ENCODE measurements around the gene GOLGA6D.

DNA sequence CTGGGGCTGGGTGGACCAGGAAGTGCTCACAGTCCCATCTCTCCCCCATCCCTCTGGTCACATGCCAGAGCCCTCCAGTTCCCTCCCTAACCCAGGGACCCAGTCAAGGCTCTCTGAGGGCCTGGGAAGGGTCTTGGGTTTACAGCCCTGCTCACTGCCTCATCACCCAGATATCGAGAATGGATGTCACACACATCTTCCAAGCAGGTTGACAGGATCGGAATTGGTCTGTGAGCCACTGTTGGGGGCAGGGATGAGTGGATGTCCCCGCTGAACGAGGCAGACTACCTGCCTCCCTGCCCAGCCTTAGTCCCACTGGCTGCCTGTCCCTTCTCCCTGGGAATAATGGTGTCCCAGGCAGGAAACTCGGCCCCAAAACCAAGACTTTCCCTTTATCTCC is 44.5 kb upstream of the GOLGA6D start:
- TF ChIP-seq ZNF274 (IDR thresholded peaks at IDR 0.05; ENCODE audit: low read depth, low read length) (no peak), YY1 (IDR thresholded peaks at IDR 0.05; ENCODE audit: insufficient read depth, insufficient read length) (no peak), SUZ12 (IDR thresholded peaks at IDR 0.05; ENCODE audit: extremely low read depth, insufficient read depth, insufficient read length) (no peak)

Data from NT2/D1 (cell line).